GM19240 (cell line): ENCODE data around the gene TCERG1L.
"Not testable (repeated sequence)": the region's sequence is repeated elsewhere in the genome, so short reads cannot be mapped to it uniquely, and the experiment has no call there.

Source experiments
- DNase-seq: peaks from one replicate; pipeline ENCODE4 v3.0.0; 2011; ENCODE audit warnings: low spot score; ENCODE audit not compliant: insufficient read length

Gene TCERG1L

GRCh38 chr10:131168238-131168875, 143.2 kb downstream of the TCERG1L start:
- DNase-seq, result no peak

GRCh38 chr10:131167036-131167860, 144.3 kb downstream of the TCERG1L start:
- DNase-seq, result no peak

GRCh38 chr10:131166486-131166885, 145.0 kb downstream of the TCERG1L start:
- DNase-seq, result no peak

GRCh38 chr10:131165092-131165491, 146.4 kb downstream of the TCERG1L start:
- no peak for DNase-seq

- no peak for DNase-seq
Measured at GRCh38 chr10:131162866-131163843, 148.4 kb downstream of the TCERG1L start.

- DNase-seq, result no peak
Measured at GRCh38 chr10:131162211-131162610, 149.3 kb downstream of the TCERG1L start.

GRCh38 chr10:131161087-131161486, 150.4 kb downstream of the TCERG1L start:
- DNase-seq, result no peak

DNA sequence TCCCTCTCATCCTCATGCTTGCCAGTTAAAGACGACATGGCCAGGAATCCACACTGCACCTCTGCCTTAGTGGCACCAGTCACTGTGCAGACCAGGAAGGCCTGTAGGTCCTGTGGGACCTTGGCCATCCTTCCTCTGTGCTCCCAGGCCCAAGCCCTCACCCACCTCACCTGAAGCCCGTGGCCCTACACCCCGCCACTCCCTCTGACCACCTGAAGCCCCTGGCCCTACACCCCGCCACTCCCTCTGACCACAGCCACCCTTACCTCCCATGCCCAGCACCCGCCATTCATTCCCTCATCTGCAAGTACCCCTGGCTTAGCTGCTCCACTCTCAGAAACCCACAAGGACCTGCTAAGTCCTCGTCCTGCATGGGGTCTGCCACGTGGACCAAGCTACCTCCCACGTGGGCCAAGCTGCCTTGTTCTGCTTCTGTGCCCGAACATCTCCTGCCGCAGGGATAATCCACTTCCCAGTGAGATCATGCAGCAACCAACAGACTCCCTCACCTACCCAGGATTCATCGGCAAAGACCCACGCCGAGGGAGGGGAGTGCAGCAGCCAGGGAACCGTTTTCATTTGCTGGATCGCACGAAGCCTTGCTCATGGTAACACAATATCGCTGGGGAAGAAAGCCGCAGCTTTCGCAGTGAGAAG, 151.2 kb downstream of the TCERG1L start:
- no peak for DNase-seq

- no peak for DNase-seq
Measured at GRCh38 chr10:131159771-131160170, 151.8 kb downstream of the TCERG1L start.

DNA sequence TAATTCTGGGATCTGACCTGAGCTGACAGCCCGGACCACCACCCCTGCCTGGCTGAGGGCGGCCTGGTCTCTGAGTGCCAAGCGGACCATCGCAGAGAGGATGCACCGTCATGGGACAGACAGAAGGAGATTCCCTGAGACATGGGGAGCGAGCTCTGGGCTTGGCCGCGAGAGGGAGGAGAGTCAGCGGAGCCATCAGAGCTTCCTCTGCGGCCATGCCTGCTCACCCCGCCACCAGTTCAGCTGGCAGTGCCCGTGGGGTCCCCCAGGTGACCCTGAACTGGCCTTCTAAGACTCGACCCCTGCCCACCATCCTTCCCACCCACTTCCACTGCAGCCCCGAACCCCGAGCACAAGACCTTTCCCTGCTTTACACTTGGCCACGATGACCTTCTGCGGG, 152.8 kb downstream of the TCERG1L start:
- DNase-seq, result no peak

DNA sequence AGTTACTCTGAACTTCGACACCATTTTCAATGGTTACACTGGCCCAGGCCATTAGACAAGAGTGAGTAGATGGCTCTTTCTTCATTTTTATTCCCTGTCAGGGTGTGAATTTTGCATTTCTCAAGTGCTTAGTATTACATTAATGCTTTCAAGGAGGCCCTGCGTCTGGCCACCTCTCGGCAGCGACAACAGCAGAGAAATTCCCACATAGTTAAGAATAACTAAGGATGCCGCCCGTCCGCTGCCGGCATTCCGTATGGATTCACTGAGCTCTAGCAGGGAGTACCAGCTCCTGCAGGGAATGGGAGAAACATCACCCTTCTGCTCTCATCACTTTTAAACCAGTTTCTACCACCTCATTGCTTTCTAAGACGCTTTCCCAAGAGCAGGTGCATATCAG, 153.6 kb downstream of the TCERG1L start:
- no peak for DNase-seq

GRCh38 chr10:131155876-131156230, 155.7 kb downstream of the TCERG1L start:
- DNase-seq, result no peak

DNA sequence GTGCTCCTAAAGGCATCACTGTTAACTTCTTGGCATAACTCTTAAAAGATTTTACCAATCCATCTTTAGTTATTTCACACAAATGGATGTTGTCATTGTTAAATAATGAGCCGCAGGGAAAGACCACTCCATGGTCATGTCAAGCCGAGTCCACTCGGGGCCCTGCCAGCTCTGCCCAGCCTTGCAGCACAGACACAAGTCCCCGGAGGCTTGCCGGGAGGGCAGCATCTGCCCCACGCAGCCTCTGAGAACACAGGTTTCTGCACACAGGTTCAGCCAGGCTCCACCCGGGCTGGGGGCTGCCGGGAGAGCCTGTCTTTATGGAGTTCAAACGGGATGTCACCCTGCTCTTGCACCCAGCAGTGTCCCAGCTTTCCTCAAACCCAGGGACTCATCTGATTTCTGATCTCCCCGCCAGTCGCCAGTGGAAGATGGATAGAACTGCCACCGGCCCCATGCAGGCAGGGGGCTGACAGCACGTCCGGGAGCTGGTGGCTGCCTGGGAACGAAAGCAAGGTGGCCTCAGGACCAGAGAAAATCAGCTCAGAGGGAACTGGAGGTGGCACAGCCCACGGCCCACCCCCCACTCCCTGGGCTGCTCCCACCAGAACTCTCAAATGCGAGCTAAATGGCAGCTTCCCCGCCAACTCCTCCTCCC, 156.2 kb downstream of the TCERG1L start:
- DNase-seq, result no peak

- DNase-seq, result no peak
Measured at GRCh38 chr10:131154306-131155025, 157.1 kb downstream of the TCERG1L start.

DNA sequence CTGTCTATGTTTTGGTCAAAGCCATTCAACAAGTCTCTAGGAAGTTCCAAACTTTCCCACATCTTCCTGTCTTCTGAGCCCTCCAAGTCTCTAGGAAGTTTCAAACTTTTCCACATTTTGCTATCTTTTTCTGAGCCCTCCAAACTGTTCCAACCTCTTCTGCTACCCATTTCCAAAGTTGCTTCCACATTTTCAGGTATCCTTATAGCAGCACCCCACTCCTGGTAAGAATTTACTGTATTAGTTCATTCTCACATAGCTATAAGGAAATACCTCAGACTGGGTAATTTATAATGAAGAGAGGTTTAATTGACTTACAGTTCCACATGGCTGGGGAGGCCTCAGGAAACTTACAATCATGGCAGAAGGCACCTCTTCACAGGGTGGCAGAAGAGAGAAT, 159.1 kb downstream of the TCERG1L start:
- not testable (repeated sequence) for DNase-seq

- DNase-seq, result no peak
Measured at GRCh38 chr10:131150126-131150525, 161.4 kb downstream of the TCERG1L start.

DNA sequence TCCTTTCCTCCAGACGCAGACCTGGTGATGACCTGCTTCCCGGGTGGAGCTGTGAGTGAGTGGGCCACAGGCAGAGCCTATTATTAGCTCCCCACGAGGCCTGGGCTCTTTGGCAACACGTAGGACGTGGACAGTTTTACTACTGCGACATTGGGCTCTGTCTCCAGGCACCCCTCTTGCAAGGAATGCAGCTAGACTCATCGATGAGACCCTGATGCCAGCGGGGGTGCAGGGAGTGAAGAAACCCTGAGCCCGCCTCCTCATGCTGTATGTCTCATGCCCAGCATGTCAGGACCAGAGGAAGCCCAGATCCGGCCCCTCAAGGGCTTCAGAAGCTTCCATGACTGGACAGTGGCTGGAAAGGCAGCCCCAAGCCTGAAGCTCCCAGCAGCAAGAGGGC, 161.9 kb downstream of the TCERG1L start:
- no peak for DNase-seq

- DNase-seq, result no peak
Measured at GRCh38 chr10:131149111-131149510, 162.4 kb downstream of the TCERG1L start.

DNA sequence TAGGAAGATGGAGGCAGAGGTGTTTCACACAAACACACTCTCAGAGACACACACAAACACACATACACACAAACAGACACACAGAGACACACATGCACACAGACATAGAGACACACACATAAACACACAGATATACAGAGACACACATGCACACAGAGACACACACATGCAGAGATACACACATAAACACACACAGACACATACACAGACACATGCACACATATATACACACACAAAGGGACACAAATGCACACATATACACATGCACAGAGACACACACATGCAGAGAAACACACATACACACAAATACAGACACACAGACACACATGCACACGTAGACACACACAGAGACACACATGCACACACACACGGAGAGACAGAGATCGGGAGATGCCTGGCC, 163.3 kb downstream of the TCERG1L start:
- DNase-seq, result no peak

DNA sequence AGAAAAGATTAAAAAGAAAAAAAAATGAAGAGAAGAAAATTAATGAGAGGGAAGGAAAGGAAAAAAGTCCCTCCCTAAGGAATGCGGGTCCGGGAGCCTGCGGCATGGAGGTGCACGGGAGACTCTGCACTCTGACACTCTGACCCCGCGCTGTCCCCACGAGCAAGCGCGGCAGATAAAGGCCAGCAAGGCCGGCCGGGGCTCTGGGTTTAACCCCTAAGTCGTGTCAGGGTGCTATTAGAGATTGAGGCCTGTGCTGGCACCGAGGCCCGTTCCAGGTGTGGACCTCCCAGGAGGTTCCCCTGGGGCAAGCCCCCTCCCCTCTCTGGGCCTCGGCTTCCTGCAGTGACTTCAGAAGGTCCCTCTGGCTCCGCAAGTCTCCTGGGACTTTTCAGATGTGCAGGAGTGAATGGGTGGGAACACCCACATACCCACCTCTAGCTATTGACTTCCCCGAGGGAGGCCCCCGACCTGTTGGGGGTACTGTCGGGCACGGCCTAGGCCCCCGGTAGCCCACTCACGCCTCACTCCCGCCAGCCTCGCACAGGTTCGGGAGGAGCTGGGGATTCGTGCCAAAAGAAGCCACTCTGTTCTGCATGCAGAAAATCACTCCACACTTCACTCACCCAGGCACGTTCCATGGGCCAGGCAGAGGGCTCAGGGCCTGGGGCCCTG, 164.1 kb downstream of the TCERG1L start:
- DNase-seq, result no peak
